DND-41 (cell line): ENCODE measurements around the gene ANXA4.

Experiments used
- ATAC-seq: fragments of 200-7000 bp; cut with Tn5 transposase; 3 replicates; pipeline ENCODE4 v1.9.1; 2021; ENCODE audit warnings: low read depth; ENCODE audit not compliant: insufficient read depth
- DNase-seq: peaks from one replicate; pipeline ENCODE4 v3.0.0-alpha.2; 2020
- H2AFZ ChIP-seq: 2 replicates; pipeline ENCODE4 v1.6.0; 2012; ENCODE audit warnings: low read depth, low read length
- H3K27ac ChIP-seq: 2 replicates; pipeline ENCODE4 v1.5.1; 2012; ENCODE audit warnings: low read length, inconsistent platforms
- H3K27me3 ChIP-seq: fragments of 200-600 bp; sonication (generic); 2 replicates; pipeline ENCODE4 v1.6.0; 2012; ENCODE audit warnings: low read length, mild to moderate bottlenecking, inconsistent platforms; ENCODE audit not compliant: insufficient read depth, poor library complexity
- H3K36me3 ChIP-seq: 2 replicates; pipeline ENCODE4 v1.5.1; 2012; ENCODE audit warnings: low read length, inconsistent platforms; ENCODE audit not compliant: insufficient read depth
- H3K4me1 ChIP-seq: 2 replicates; pipeline ENCODE4 v1.5.1; 2012; ENCODE audit warnings: mild to moderate bottlenecking, low read length; ENCODE audit not compliant: insufficient read depth
- H3K4me2 ChIP-seq: 2 replicates; pipeline ENCODE4 v1.6.0; 2012; ENCODE audit warnings: mild to moderate bottlenecking, moderate library complexity, low read length, inconsistent platforms; ENCODE audit not compliant: insufficient read depth
- H3K4me3 ChIP-seq, 2 experiments: fragments of 200-600 bp in 1 of 2; shearing (Covaris generic) in 1 of 2; 2 replicates each; pipeline ENCODE4 v1.5.1; 2012 to 2016; ENCODE audit warnings: inconsistent platforms in 2 of 2, low read length in 2 of 2, mild to moderate bottlenecking in 2 of 2, low read depth in 1 of 2, moderate library complexity in 1 of 2
- H3K79me2 ChIP-seq: 2 replicates; pipeline ENCODE4 v1.6.0; 2012; ENCODE audit warnings: low read length, inconsistent platforms; ENCODE audit not compliant: insufficient read depth
- H3K9ac ChIP-seq: 2 replicates; pipeline ENCODE4 v1.6.0; 2012; ENCODE audit warnings: low read depth, mild to moderate bottlenecking, inconsistent platforms, low read length, moderate library complexity
- H3K9me3 ChIP-seq: 2 replicates; pipeline ENCODE4 v1.5.1; 2012; ENCODE audit warnings: low read length, moderate library complexity, mild to moderate bottlenecking, inconsistent platforms; ENCODE audit not compliant: insufficient read depth, severe bottlenecking
- H4K20me1 ChIP-seq: 2 replicates; pipeline ENCODE4 v1.6.0; 2012; ENCODE audit warnings: low read length; ENCODE audit not compliant: insufficient read depth
- EZH2 ChIP-seq: IDR thresholded peaks from 3 replicates; pipeline ENCODE4 v1.6.1; 2012; ENCODE audit warnings: borderline replicate concordance, low read depth, mild to moderate bottlenecking, moderate library complexity, low read length, inconsistent platforms; ENCODE audit not compliant: severe bottlenecking
- TF ChIP-seq, protein P1 (sequence below): IDR thresholded peaks from 2 replicates; pipeline ENCODE4 v1.5.1; 2012; ENCODE audit warnings: borderline replicate concordance, low read length, moderate library complexity, mild to moderate bottlenecking; ENCODE audit not compliant: poor library complexity, severe bottlenecking; ENCODE audit errors: extremely low read depth

The ANXA4 gene

DNA sequence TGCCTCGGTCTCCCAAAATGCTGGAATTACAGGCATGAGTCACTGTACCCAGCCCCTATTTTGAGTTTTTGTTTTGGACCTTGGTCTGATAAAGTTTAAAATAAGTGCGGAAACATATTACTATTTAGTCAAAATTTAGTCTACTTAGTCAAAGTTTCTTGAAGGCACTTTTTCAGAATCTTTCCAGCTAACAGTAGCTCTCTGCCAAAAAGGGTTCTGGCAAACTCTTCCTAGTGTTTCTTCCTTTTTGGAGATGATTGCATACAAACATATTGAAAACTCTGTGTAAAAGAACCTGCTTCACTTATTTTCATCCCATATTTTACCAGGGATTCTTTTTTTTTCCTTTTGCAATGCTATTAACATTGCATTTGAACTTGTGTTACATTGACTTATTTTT lies 116.3 kb downstream of the ANXA4 start:
- Histone ChIP-seq H3K27me3 (no peaks in the 10 kb centered on the region), H2AFZ (no peak overlapping the region), H3K9ac (no peak overlapping the region), H3K79me2 (0 out of 2 replicates have a peak, but pooled peaks cover 3% of the 10 kb centered on the region), H3K36me3 (peaks cover 53% of the 10 kb centered on the region), H3K4me3 (no peak overlapping the region), H3K9me3 (no peaks in the 10 kb centered on the region), H4K20me1 (no peaks in the 10 kb centered on the region), H3K4me2 (no peak overlapping the region), H3K4me1 (no peaks in the 10 kb centered on the region), H3K27ac (no peak overlapping the region)
- no peak for DNase-seq
- TF ChIP-seq, protein P1, sequence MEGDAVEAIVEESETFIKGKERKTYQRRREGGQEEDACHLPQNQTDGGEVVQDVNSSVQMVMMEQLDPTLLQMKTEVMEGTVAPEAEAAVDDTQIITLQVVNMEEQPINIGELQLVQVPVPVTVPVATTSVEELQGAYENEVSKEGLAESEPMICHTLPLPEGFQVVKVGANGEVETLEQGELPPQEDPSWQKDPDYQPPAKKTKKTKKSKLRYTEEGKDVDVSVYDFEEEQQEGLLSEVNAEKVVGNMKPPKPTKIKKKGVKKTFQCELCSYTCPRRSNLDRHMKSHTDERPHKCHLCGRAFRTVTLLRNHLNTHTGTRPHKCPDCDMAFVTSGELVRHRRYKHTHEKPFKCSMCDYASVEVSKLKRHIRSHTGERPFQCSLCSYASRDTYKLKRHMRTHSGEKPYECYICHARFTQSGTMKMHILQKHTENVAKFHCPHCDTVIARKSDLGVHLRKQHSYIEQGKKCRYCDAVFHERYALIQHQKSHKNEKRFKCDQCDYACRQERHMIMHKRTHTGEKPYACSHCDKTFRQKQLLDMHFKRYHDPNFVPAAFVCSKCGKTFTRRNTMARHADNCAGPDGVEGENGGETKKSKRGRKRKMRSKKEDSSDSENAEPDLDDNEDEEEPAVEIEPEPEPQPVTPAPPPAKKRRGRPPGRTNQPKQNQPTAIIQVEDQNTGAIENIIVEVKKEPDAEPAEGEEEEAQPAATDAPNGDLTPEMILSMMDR: no peak
- no peak for TF ChIP-seq EZH2
- ATAC-seq: no peak

DNA sequence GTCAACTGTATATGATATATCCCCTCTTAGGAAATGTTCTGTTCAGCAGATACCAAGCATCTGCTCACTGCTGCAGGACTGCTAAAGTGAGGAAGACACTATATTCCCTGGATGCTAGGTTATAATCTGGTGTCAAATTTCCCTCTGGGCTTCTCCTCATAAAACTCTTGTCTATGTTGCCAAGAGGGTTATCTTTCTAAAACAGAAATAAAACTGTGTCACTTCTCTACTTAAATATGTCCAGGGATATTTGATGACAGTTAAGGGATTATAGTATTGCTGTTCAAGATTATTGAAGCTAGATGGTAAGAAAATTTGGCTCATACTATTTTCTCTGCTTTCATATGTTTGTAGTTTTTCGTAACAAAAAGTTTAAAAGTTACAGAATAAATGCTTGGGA lies 121.4 kb downstream of the ANXA4 start:
- H3K4me1 ChIP-seq: no peaks in the 10 kb centered on the region
- no peak overlapping the region for H3K4me2 ChIP-seq
- H3K27ac ChIP-seq: no peak overlapping the region
- no peaks in the 10 kb centered on the region for H3K9me3 ChIP-seq
- H3K4me3 ChIP-seq: no peak overlapping the region
- H3K79me2 ChIP-seq: no peaks in the 10 kb centered on the region
- no peaks in the 10 kb centered on the region for H3K27me3 ChIP-seq
- DNase-seq (no peak), ATAC-seq (no peak)
- H3K9ac ChIP-seq: no peak overlapping the region
- no peak overlapping the region for H2AFZ ChIP-seq
- peaks cover 75% of the 10 kb centered on the region for H3K36me3 ChIP-seq
- H4K20me1 ChIP-seq: no peaks in the 10 kb centered on the region
- TF ChIP-seq, protein P1: no peak
- TF ChIP-seq EZH2: no peak
